ENCODE data around the gene KRT20. TPM values are rescaled to one million over a fixed set of nuclear protein-coding genes. Genes with fewer than 3 reads are reported as not detected.
A peak's percentile ranks its signal among the peaks of the same experiment; 100 is the strongest.

KRT20 gene
- total and polyA plus RNA-seq, 5 donors from 2014 or later = not detected

GRCh38 chr17:40916366-40916765 is 31.3 kb upstream of the KRT20 start:
- H3K36me3 ChIP-seq (ENCODE audit: control insufficient read depth, insufficient read depth, low read length) = no peaks in the 10 kb centered on the region
- DNase-seq = no peak
- H3K4me3 ChIP-seq (ENCODE audit: low read depth, low read length) = no peak overlapping the region
- H3K9me3 ChIP-seq (ENCODE audit: control insufficient read depth in 2 of 2, low read length in 2 of 2) = no peaks in the 10 kb centered on the region
- H3K4me1 ChIP-seq (ENCODE audit: control insufficient read depth, insufficient read depth, low read length, poor library complexity, severe bottlenecking) = no peaks in the 10 kb centered on the region
- H3K27ac Mint-ChIP-seq = no peak overlapping the region
- peaks cover 24% of the 10 kb centered on the region for H3K27me3 Mint-ChIP-seq
- peaks cover 2% of the 10 kb centered on the region for H3K27me3 ChIP-seq (ENCODE audit: control insufficient read depth, insufficient read depth, low read length)
- H3K4me1 Mint-ChIP-seq = peaks cover 0 to 4% (median 2%) of the 10 kb centered on the region in 4 donors
- H3K27ac ChIP-seq (ENCODE audit: insufficient read depth, low read length, poor library complexity, severe bottlenecking) = no peak overlapping the region
- ATAC-seq (ENCODE audit: low read depth in 2 of 2) = no peak
- H3K4me3 Mint-ChIP-seq = no peak overlapping the region
- no peaks in the 10 kb centered on the region for H3K36me3 Mint-ChIP-seq
- H3K9me3 Mint-ChIP-seq = peaks cover 0 to 2% (median 0%) of the 10 kb centered on the region in 7 donors

- no peak overlapping the region for H3K27ac ChIP-seq (ENCODE audit: insufficient read depth, low read length, poor library complexity, severe bottlenecking)
- H3K4me3 ChIP-seq (ENCODE audit: low read depth, low read length) = no peak overlapping the region
- no peaks in the 10 kb centered on the region for H3K36me3 ChIP-seq (ENCODE audit: control insufficient read depth, insufficient read depth, low read length)
- H3K4me1 Mint-ChIP-seq = no peaks in the 10 kb centered on the region
- peaks cover 2% of the 10 kb centered on the region for H3K27me3 ChIP-seq (ENCODE audit: control insufficient read depth, insufficient read depth, low read length)
- no peak for ATAC-seq (ENCODE audit: low read depth in 2 of 2)
- peak overlapping the region in 1 of 3 donors; percentile 28 for H3K27ac Mint-ChIP-seq
- no peaks in the 10 kb centered on the region for H3K9me3 ChIP-seq (ENCODE audit: control insufficient read depth in 2 of 2, low read length in 2 of 2)
- H3K4me3 Mint-ChIP-seq = no peak overlapping the region
- peaks cover 27% of the 10 kb centered on the region for H3K27me3 Mint-ChIP-seq
- no peak for DNase-seq
- H3K36me3 Mint-ChIP-seq = no peaks in the 10 kb centered on the region
- H3K9me3 Mint-ChIP-seq = peaks cover 0 to 2% (median 0%) of the 10 kb centered on the region in 7 donors
- no peaks in the 10 kb centered on the region for H3K4me1 ChIP-seq (ENCODE audit: control insufficient read depth, insufficient read depth, low read length, poor library complexity, severe bottlenecking)
These were observed 30.7 kb upstream of the KRT20 start for GRCh38 chr17:40915721-40916256.

- H3K36me3 ChIP-seq (ENCODE audit: control insufficient read depth, insufficient read depth, low read length) = no peaks in the 10 kb centered on the region
- no peaks in the 10 kb centered on the region for H3K4me1 ChIP-seq (ENCODE audit: control insufficient read depth, insufficient read depth, low read length, poor library complexity, severe bottlenecking)
- DNase-seq (no peak), ATAC-seq (ENCODE audit: low read depth in 2 of 2) (no peak)
- H3K4me3 Mint-ChIP-seq = no peak overlapping the region
- H3K4me1 Mint-ChIP-seq = no peaks in the 10 kb centered on the region
- no peak overlapping the region for H3K4me3 ChIP-seq (ENCODE audit: low read depth, low read length)
- H3K9me3 ChIP-seq (ENCODE audit: control insufficient read depth in 2 of 2, low read length in 2 of 2) = no peaks in the 10 kb centered on the region
- peak overlapping the region in 1 of 3 donors; percentile 36 for H3K27ac Mint-ChIP-seq
- H3K27ac ChIP-seq (ENCODE audit: insufficient read depth, low read length, poor library complexity, severe bottlenecking) = no peak overlapping the region
- peaks cover 30% of the 10 kb centered on the region for H3K27me3 Mint-ChIP-seq
- peaks cover 5% of the 10 kb centered on the region for H3K27me3 ChIP-seq (ENCODE audit: control insufficient read depth, insufficient read depth, low read length)
- H3K36me3 Mint-ChIP-seq = no peaks in the 10 kb centered on the region
- peaks cover 0 to 2% (median 0%) of the 10 kb centered on the region in 7 donors for H3K9me3 Mint-ChIP-seq
These were observed 30.2 kb upstream of the KRT20 start for GRCh38 chr17:40915199-40915661.

GRCh38 chr17:40914075-40914855 is 29.2 kb upstream of the KRT20 start:
- H3K36me3 ChIP-seq (ENCODE audit: control insufficient read depth, insufficient read depth, low read length) = no peaks in the 10 kb centered on the region
- Mint-ChIP-seq H3K27ac (no peak overlapping the region), H3K4me3 (no peak overlapping the region), H3K27me3 (peaks cover 35% of the 10 kb centered on the region), H3K36me3 (no peaks in the 10 kb centered on the region), H3K4me1 (no peaks in the 10 kb centered on the region), H3K9me3 (peaks cover 0 to 2% (median 0%) of the 10 kb centered on the region in 7 donors)
- H3K4me1 ChIP-seq (ENCODE audit: control insufficient read depth, insufficient read depth, low read length, poor library complexity, severe bottlenecking) = no peaks in the 10 kb centered on the region
- ATAC-seq (ENCODE audit: low read depth in 2 of 2) (no peak), DNase-seq (no peak)
- H3K27me3 ChIP-seq (ENCODE audit: control insufficient read depth, insufficient read depth, low read length) = peaks cover 7% of the 10 kb centered on the region
- H3K27ac ChIP-seq (ENCODE audit: insufficient read depth, low read length, poor library complexity, severe bottlenecking) = no peak overlapping the region
- no peaks in the 10 kb centered on the region for H3K9me3 ChIP-seq (ENCODE audit: control insufficient read depth in 2 of 2, low read length in 2 of 2)
- H3K4me3 ChIP-seq (ENCODE audit: low read depth, low read length) = no peak overlapping the region

- Histone ChIP-seq H3K9me3 (ENCODE audit: control insufficient read depth in 2 of 2, low read length in 2 of 2) (no peaks in the 10 kb centered on the region), H3K4me3 (ENCODE audit: low read depth, low read length) (no peak overlapping the region), H3K4me1 (ENCODE audit: control insufficient read depth, insufficient read depth, low read length, poor library complexity, severe bottlenecking) (no peaks in the 10 kb centered on the region), H3K27me3 (ENCODE audit: control insufficient read depth, insufficient read depth, low read length) (peaks cover 19% of the 10 kb centered on the region), H3K27ac (ENCODE audit: insufficient read depth, low read length, poor library complexity, severe bottlenecking) (no peak overlapping the region), H3K36me3 (ENCODE audit: control insufficient read depth, insufficient read depth, low read length) (no peaks in the 10 kb centered on the region)
- Mint-ChIP-seq H3K27ac (no peak overlapping the region), H3K4me1 (no peaks in the 10 kb centered on the region), H3K27me3 (peaks cover 36% of the 10 kb centered on the region), H3K4me3 (no peak overlapping the region), H3K9me3 (peaks cover 0 to 2% (median 0%) of the 10 kb centered on the region in 7 donors), H3K36me3 (no peaks in the 10 kb centered on the region)
- no peak for DNase-seq
- ATAC-seq (ENCODE audit: low read depth in 2 of 2) = no peak
These were observed 27.6 kb upstream of the KRT20 start for GRCh38 chr17:40912486-40913210.

GRCh38 chr17:40910441-40910841 is 25.4 kb upstream of the KRT20 start:
- Mint-ChIP-seq H3K4me3 (no peak overlapping the region), H3K4me1 (no peaks in the 10 kb centered on the region), H3K27ac (peak overlapping the region in 1 of 3 donors; percentile 62), H3K27me3 (peaks cover 46% of the 10 kb centered on the region), H3K36me3 (no peaks in the 10 kb centered on the region), H3K9me3 (peaks cover 0 to 2% (median 0%) of the 10 kb centered on the region in 7 donors)
- Histone ChIP-seq H3K36me3 (ENCODE audit: control insufficient read depth, insufficient read depth, low read length) (no peaks in the 10 kb centered on the region), H3K9me3 (ENCODE audit: control insufficient read depth in 2 of 2, low read length in 2 of 2) (no peaks in the 10 kb centered on the region), H3K4me1 (ENCODE audit: control insufficient read depth, insufficient read depth, low read length, poor library complexity, severe bottlenecking) (no peaks in the 10 kb centered on the region), H3K27me3 (ENCODE audit: control insufficient read depth, insufficient read depth, low read length) (peaks cover 19% of the 10 kb centered on the region), H3K4me3 (ENCODE audit: low read depth, low read length) (no peak overlapping the region), H3K27ac (ENCODE audit: insufficient read depth, low read length, poor library complexity, severe bottlenecking) (no peak overlapping the region)
- DNase-seq (no peak), ATAC-seq (ENCODE audit: low read depth in 2 of 2) (no peak)

- H3K4me3 Mint-ChIP-seq = no peak overlapping the region
- peaks cover 46% of the 10 kb centered on the region for H3K27me3 Mint-ChIP-seq
- no peaks in the 10 kb centered on the region for H3K36me3 Mint-ChIP-seq
- H3K27ac ChIP-seq (ENCODE audit: insufficient read depth, low read length, poor library complexity, severe bottlenecking) = no peak overlapping the region
- H3K9me3 Mint-ChIP-seq = no peaks in the 10 kb centered on the region
- no peaks in the 10 kb centered on the region for H3K4me1 Mint-ChIP-seq
- H3K4me1 ChIP-seq (ENCODE audit: control insufficient read depth, insufficient read depth, low read length, poor library complexity, severe bottlenecking) = no peaks in the 10 kb centered on the region
- ATAC-seq (ENCODE audit: low read depth in 2 of 2) (no peak), DNase-seq (no peak)
- peak overlapping the region in 1 of 3 donors; percentile 62 for H3K27ac Mint-ChIP-seq
- no peak overlapping the region for H3K4me3 ChIP-seq (ENCODE audit: low read depth, low read length)
- H3K9me3 ChIP-seq (ENCODE audit: control insufficient read depth in 2 of 2, low read length in 2 of 2) = no peaks in the 10 kb centered on the region
- peaks cover 19% of the 10 kb centered on the region for H3K27me3 ChIP-seq (ENCODE audit: control insufficient read depth, insufficient read depth, low read length)
- no peaks in the 10 kb centered on the region for H3K36me3 ChIP-seq (ENCODE audit: control insufficient read depth, insufficient read depth, low read length)
These were observed 24.7 kb upstream of the KRT20 start for GRCh38 chr17:40909755-40910154.
